Measurements from ENCODE around the gene RASGRP3.

Gene RASGRP3

DNA sequence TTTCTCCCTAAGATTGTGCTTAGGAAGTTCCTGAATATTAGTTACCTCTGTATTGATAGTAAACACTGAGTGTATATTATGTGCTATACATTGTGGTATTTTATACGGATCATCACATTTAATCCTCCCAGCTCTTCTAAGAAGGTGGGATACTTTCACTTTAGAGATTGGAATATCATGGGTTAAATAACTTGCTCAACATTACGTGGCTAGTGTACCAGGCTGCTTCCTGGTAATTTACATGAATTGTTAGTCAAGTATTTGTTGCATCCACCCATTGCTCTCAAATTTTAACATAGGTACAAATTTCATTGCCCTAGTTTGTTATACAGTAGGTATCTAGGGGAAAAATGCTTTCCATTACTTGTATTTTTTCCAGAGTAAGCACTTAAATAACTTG lies 101.2 kb downstream of the RASGRP3 start:
- no peak for DNase-seq (ENCODE audit: low read depth)

GRCh38 chr2:33579227-33579626 lies 102.8 kb downstream of the RASGRP3 start:
- DNase-seq (ENCODE audit: low read depth), result no peak

DNA sequence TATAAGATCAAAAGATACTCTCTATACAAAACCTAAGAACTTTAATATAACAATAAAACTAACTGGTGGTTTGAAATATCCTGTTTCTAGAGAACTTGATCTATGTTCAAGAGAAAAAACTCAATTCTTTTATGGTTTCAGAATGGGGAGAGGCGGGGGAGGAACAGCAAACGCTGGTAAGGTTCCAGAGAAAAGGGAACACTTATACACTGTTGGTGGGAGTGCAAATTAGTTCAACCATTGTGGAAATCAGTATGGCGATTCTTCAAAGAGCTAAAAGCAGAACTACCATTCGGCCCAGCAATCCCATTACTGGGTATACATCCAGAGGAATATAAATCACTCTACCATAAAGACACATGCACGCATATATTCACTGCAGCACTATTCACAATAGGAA lies 105.4 kb downstream of the RASGRP3 start:
- DNase-seq (ENCODE audit: low read depth), result no peak

DNA sequence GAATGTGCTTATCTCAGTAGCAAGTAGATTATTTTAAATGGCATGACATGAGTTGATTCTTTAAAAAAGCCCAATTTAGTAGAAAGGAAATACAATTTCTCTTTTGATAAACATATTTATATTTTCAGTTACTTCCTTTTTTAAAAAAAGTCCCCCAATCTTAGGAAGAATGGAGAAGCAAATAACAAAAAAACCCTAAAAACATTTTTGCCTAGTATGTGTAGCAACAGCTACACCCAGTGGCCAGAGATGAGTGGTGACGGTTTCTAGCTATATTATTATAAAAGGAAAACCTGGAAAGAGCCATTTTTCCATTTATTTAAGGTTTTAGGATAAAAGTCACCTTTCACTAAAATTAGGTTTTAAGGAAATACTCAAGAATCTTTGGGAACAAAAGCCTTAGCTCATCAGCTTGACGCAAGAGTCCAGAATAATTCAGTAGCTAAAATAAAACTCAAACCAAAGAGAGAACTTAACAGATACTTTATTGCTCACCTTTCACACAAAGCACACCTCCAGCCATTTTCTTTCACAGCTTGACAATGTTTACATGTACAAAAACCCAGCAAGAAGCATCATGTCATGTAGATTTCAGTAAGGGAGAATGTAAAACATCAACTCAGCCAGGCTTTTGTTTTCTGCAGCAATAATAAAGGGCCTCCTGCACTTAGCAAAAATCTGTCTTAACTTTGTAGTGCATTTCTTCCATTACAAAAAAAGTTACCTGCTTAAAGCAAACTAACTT lies 106.9 kb downstream of the RASGRP3 start:
- no peak for DNase-seq (ENCODE audit: low read depth)

- DNase-seq (ENCODE audit: low read depth), result no peak
Measured at GRCh38 chr2:33586766-33587165, 110.3 kb downstream of the RASGRP3 start.

DNA sequence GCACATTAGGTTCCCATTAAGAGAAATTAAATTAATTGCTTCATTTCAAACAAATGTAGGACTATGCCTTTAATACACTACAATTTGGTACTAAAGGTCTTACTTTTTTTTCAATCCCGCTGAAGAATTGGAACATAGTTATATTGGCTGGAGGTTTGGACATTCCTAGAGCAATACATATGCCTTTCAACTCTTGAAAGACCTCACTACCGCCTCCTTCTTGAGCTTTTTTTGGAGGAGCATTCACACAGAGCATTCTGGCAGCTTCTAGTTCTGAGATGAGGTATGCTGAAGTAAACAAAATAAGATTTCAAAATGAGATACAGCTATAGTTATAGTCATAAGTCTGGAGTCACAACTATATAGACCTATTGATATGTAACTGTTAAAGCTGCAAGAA lies 111.8 kb downstream of the RASGRP3 start:
- no peak for DNase-seq (ENCODE audit: low read depth)

GRCh38 chr2:33589444-33589843 lies 113.0 kb downstream of the RASGRP3 start:
- no peak for DNase-seq (ENCODE audit: low read depth)

DNA sequence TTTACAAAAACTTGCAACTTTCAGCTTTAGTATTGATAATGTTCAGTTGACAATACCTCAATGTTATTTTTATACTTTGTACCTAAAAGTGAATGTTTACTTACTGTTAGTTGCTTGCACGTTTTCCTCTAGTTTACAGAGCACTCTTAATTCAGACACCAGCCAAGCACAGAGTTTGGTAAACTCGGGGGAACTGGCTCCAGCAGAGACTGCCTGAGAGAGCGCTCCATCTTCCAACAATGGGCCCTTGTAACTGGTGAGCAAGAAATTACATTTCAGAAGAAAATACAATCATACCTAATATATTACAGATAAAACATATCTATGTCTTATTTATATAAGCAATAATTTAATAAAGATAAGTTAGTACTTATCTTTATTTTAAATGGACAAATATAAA lies 118.9 kb downstream of the RASGRP3 start:
- no peak for DNase-seq (ENCODE audit: low read depth)

GRCh38 chr2:33597026-33597425 lies 120.6 kb downstream of the RASGRP3 start:
- no peak for DNase-seq (ENCODE audit: low read depth)

GRCh38 chr2:33598561-33599174 lies 122.2 kb downstream of the RASGRP3 start:
- DNase-seq (ENCODE audit: low read depth), result peak; percentile 22

GRCh38 chr2:33599175-33599942 lies 122.9 kb downstream of the RASGRP3 start, which contains the start of gene FAM98A:
TSS of gene FAM98A (minus strand) at chr2:33599299. CDS start at chr2:33599221, 78 bp downstream.
- DNase-seq (ENCODE audit: low read depth), result peak; percentile 99

- DNase-seq (ENCODE audit: low read depth), result no peak
Measured at GRCh38 chr2:33599943-33600192, 123.4 kb downstream of the RASGRP3 start.

DNA sequence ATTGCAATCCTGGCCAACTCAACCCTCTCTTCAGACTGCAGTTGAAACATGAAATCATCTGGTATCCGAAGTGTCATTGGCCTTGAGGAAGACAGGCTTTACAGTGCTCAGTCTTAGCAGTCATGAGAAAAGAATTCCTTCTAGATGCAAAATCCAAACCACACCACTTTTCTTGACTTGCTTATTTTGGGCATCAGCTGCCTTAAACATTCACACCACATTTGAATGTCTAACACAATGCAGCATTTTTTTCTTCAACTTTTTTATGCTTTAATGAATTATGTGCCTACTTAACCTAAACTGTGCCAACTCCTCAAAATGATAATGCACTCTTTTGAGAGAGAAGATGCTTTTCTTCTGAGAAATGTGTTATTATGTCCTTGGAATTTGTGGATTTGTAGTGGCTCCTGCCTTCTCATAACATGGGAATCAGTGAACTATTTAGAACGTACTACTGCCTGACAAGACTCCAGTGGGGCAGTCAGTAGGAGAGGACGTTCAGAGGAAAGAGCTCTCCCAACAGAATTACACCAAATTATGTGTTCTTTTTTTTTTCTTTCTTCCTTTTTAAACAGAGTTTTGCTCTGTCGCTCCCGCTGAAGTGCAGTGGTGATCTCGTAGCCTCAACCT lies 125.9 kb downstream of the RASGRP3 start:
- no peak for DNase-seq (ENCODE audit: low read depth)

DNA sequence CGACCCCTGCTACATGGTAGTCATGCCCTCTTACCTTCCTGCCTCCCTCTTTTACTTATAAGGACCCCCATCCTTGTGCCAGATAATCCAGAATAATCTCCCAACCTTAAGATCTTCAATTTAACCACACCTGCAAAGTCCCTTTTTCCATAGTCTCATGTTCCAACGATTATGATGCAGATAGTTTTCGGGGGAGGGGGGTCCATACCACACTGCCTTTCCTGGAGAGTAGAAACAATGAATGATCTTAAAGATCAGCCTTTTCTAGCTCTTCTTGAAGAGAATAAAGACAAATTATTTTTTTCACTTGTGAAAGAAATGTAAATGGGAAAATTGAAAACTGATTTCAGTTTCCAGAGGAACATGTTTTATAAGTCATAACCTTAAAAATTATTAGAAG lies 127.0 kb downstream of the RASGRP3 start:
- no peak for DNase-seq (ENCODE audit: low read depth)

DNA sequence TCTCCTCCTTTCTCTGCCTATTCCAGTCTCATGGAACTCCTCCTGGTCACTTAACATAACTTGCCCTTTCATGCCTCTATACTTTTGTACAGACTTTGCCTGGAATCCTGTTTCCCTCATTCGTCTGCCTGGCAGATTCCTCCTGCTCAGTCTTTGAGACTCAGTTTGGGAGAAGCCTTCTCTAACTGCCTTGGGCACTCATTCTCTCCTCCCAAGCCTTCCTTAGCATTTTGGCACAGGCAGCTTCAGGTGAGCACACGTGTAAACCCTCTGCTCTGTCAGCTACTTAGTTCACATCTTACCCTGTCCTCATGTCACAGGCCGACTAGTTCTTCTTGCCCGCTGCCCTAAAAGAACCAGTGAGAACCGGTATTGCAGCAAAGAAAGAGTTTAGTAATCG lies 128.6 kb downstream of the RASGRP3 start:
- no peak for DNase-seq (ENCODE audit: low read depth)

DNA sequence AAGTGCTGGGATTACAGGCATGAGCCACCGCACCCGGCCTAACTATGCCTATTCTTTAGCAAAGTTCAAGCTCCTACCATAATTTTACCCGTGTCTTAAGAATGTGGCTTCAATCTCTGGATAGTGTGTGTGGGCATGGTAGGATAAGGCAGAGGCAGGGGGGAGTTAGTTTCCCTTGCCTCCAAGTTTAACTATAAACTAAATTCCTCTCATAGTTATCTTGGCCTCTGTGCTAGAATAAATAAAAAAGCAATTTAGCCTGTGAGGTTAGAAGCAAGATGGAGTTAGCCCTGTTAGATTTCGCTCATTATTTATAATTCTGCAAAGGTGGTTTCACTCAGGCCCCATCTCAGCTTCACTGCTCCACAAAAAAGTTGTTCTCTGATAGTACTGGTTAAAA lies 129.7 kb downstream of the RASGRP3 start:
- DNase-seq (ENCODE audit: low read depth), result no peak

DNA sequence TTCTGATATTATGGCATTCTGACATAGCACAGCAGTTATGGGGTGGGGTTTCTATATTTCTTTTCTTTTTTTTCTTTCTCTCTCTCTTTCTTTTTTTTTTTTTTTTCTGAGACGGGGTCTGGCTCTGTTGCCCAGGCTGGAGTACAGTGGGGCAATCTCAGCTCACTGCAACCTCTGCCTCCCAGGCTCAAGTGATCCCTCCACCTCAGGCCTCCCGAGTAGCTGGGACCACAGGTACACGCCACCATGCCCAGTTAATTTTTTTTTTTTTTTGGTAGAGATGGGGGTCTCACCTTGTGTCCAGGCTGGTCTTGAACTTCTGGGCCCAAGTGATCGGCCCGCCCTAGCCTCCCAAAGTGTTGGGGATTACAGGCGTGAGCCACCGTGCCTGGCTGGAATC lies 130.2 kb downstream of the RASGRP3 start:
- no peak for DNase-seq (ENCODE audit: low read depth)

DNA sequence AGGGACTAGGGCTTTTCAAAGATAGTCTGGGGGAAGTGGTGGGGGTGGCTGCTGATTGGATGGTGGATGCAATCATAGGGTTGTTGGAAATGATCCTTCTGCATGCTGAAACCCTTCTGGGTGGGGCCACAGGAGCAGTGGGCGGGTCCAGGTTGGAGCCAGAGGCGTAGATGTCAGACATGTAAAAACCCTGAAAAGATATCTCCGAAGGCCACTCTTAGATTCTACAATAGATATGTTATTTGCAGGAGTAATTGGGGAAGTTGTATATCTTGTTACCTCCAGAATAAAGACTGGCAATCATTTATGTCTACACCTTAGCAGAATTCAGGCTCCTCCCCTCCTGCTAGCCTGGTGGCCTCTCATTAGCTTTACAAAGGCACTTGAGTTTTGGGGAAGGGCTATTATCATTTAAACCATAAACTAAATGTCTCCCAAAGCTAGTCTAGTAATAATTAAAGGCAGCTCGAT lies 130.8 kb downstream of the RASGRP3 start:
- DNase-seq (ENCODE audit: low read depth), result no peak

DNA sequence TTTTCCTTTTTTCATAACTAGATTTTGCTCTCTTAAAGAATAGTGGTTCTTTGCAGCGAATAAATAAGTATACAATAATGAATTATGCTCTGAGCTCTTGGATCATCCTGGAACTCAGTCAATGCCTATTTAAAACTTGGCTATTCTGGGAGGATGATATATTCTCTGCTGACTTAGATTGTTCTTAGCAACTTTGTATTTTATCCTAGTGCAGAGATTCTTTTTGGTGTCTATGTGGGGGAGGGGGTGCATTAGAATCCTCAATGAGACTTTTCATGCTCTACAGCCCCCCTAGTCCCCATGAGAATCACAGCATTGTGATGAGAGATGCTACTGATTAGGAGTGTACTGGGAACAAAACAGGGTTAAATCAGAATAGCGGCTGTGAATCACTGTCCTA lies 131.5 kb downstream of the RASGRP3 start:
- no peak for DNase-seq (ENCODE audit: low read depth)

- no peak for DNase-seq (ENCODE audit: low read depth)
Measured at GRCh38 chr2:33614190-33614589, 137.7 kb downstream of the RASGRP3 start.

Measured in stimulated activated CD8-positive, alpha-beta memory T cell treated with anti-CD3 and anti-CD28 coated beads, Interleukin-7, amount 100 ng/mL, for 24 hours (primary cell).